Fibroblast of gingiva (primary cell): ENCODE measurements around the gene SH3TC1.

Source experiments
- DNase-seq: peaks from one replicate; pipeline ENCODE4 v3.0.0-alpha.2; 2011; ENCODE audit warnings: low read depth

SH3TC1 gene

GRCh38 chr4:8244001-8244757 is 45.1 kb downstream of the SH3TC1 start:
- DNase-seq = no peak

GRCh38 chr4:8244931-8245460 is 45.9 kb downstream of the SH3TC1 start:
- no peak for DNase-seq

- no peak for DNase-seq
These were observed 47.1 kb downstream of the SH3TC1 start for GRCh38 chr4:8245884-8246833.

GRCh38 chr4:8247047-8247930 is 48.2 kb downstream of the SH3TC1 start:
- DNase-seq = peak; percentile 17

- DNase-seq = no peak
These were observed 49.0 kb downstream of the SH3TC1 start for GRCh38 chr4:8248091-8248490.

GRCh38 chr4:8250227-8250626 is 51.1 kb downstream of the SH3TC1 start:
- no peak for DNase-seq

- DNase-seq = no peak
These were observed 51.5 kb downstream of the SH3TC1 start for GRCh38 chr4:8250637-8251036.

- DNase-seq = no peak
These were observed 52.2 kb downstream of the SH3TC1 start for GRCh38 chr4:8251110-8251883.

- no peak for DNase-seq
These were observed 53.4 kb downstream of the SH3TC1 start for GRCh38 chr4:8252301-8253173.

- DNase-seq = no peak
These were observed 55.0 kb downstream of the SH3TC1 start for GRCh38 chr4:8254076-8254475.

- no peak for DNase-seq
These were observed 56.8 kb downstream of the SH3TC1 start for GRCh38 chr4:8255698-8256441.

- no peak for DNase-seq
These were observed 58.8 kb downstream of the SH3TC1 start for GRCh38 chr4:8257854-8258253.

GRCh38 chr4:8258552-8259212 is 59.6 kb downstream of the SH3TC1 start:
- DNase-seq = no peak

- DNase-seq = no peak
These were observed 60.8 kb downstream of the SH3TC1 start for GRCh38 chr4:8259743-8260430.

GRCh38 chr4:8260656-8261111 is 61.6 kb downstream of the SH3TC1 start:
- peak; percentile 83 for DNase-seq

- no peak for DNase-seq
These were observed 62.9 kb downstream of the SH3TC1 start for GRCh38 chr4:8261851-8262535.

GRCh38 chr4:8262637-8263322 is 63.7 kb downstream of the SH3TC1 start:
- DNase-seq = no peak
